GM12874 (cell line): ENCODE measurements around the gene BARHL1.

ENCODE experiments used
- CTCF ChIP-seq: IDR thresholded peaks from 2 replicates; pipeline ENCODE4 v1.5.1; 2011; ENCODE audit warnings: low read depth, mild to moderate bottlenecking, control low read depth, low read length, moderate library complexity; ENCODE audit not compliant: insufficient read depth

BARHL1 gene

GRCh38 chr9:132541870-132542830 lies 40.3 kb upstream of the BARHL1 start:
- TF ChIP-seq CTCF: no peak

- no peak for TF ChIP-seq CTCF
Measured at GRCh38 chr9:132543251-132543650, 39.2 kb upstream of the BARHL1 start.

GRCh38 chr9:132543960-132544359 lies 38.4 kb upstream of the BARHL1 start:
- TF ChIP-seq CTCF: no peak

GRCh38 chr9:132545578-132545977 lies 36.8 kb upstream of the BARHL1 start:
- no peak for TF ChIP-seq CTCF

- TF ChIP-seq CTCF: peak; percentile 44
Measured at GRCh38 chr9:132546148-132547051, 36.0 kb upstream of the BARHL1 start.

- TF ChIP-seq CTCF: no peak
Measured at GRCh38 chr9:132547052-132547431, 35.4 kb upstream of the BARHL1 start.

GRCh38 chr9:132547436-132547835 lies 35.0 kb upstream of the BARHL1 start:
- TF ChIP-seq CTCF: no peak
